HepG2 (cell line): ENCODE results near the gene YPEL4. TPM values are rescaled to one million over a fixed set of nuclear protein-coding genes. Genes with fewer than 3 reads are reported as not detected.

ENCODE experiments used
- ATAC-seq: fragments of 200-7000 bp; cut with Tn5 transposase; 3 replicates; pipeline ENCODE4 v1.9.1; 2020; ENCODE audit warnings: mild to moderate bottlenecking, moderate library complexity
- BruUV-seq: library from RNA; stranded (reverse); fragments of 400-500 nt; replicated peaks from 2 replicates; lab custom pipeline; 2021; lab: Mats Ljungman, UMichigan
- CTCF ChIA-PET: fragments of 300-600 bp; formaldehyde crosslinking; extraction: SDS; loops from one replicate; lab custom pipeline; 2021; ENCODE audit warnings: low total read pairs, inconsistent platforms, low intra/inter-chr PET ratio; lab: Yijun Ruan, JAX
- POLR2A ChIA-PET: fragments of 350-600 bp; sonication (Branson Sonifier 250); formaldehyde crosslinking; loops from one replicate; lab custom pipeline; 2020; ENCODE audit warnings: antibody characterized with exemption, inconsistent platforms; lab: Yijun Ruan, JAX
- DNase-seq: peaks from one replicate; pipeline ENCODE4 v3.0.0-alpha.2; 2015; ENCODE audit warnings: low spot score
- FAIRE-seq: peaks from 3 replicates; lab custom pipeline; 2011; peaks lifted over from hg19 to GRCh38; lab: Jason Lieb, UNC
- H2AFZ ChIP-seq: one replicate; pipeline ENCODE4 v1.6.1; 2011; ENCODE audit warnings: low read length, inconsistent platforms
- H3K27ac ChIP-seq: fragments of 300-600 bp; 3 replicates; pipeline ENCODE4 v1.8.0; 2011; ENCODE audit warnings: mixed run types, mild to moderate bottlenecking, mixed read lengths, low read length, inconsistent platforms; ENCODE audit not compliant: insufficient read depth; ENCODE audit errors: extremely low read length
- H3K27me3 ChIP-seq, 2 experiments: fragments of 200-600 bp in 1 of 2; 2 replicates in 1 of 2; 3 replicates in 1 of 2; pipeline versions ENCODE4 v1.6.0 to v1.8.0; 2011; ENCODE audit warnings: low read length in 2 of 2, mild to moderate bottlenecking in 2 of 2, moderate library complexity in 2 of 2, inconsistent platforms in 1 of 2; ENCODE audit not compliant: insufficient read depth in 2 of 2, control insufficient read depth in 1 of 2
- H3K36me3 ChIP-seq, 2 experiments: fragments of 200-600 bp in 1 of 2; replicated peaks in 1 of 2; 2 replicates in 1 of 2; 3 replicates in 1 of 2; pipeline versions ENCODE4 v1.5.1 to v1.8.0; 2011; ENCODE audit warnings: low read length in 2 of 2, inconsistent platforms in 1 of 2; ENCODE audit not compliant: insufficient read depth in 2 of 2, control insufficient read depth in 1 of 2
- H3K4me1 ChIP-seq: 2 replicates; pipeline ENCODE4 v1.5.1; 2012; ENCODE audit warnings: low read length, inconsistent platforms; ENCODE audit not compliant: insufficient read depth
- H3K4me2 ChIP-seq: 2 replicates; pipeline ENCODE4 v1.6.0; 2011; ENCODE audit warnings: low read depth, low read length, inconsistent platforms
- H3K4me3 ChIP-seq, 3 experiments: fragments of 200-600 bp in 1 of 3; sonication (generic), shearing (Covaris generic) in 1 of 3; replicated peaks in 1 of 3; 2 replicates each; pipeline ENCODE4 v1.5.1; 2011 to 2016; ENCODE audit warnings: low read length in 3 of 3, inconsistent platforms in 2 of 3, low read depth in 2 of 3, mild to moderate bottlenecking in 2 of 3, control low read depth in 1 of 3, mixed read lengths in 1 of 3; ENCODE audit not compliant: insufficient read depth in 1 of 3
- H3K79me2 ChIP-seq: one replicate; pipeline ENCODE4 v1.6.1; 2011; ENCODE audit warnings: low read length, inconsistent platforms; ENCODE audit not compliant: insufficient read depth
- H3K9ac ChIP-seq: 2 replicates; pipeline ENCODE4 v1.6.0; 2011; ENCODE audit warnings: mild to moderate bottlenecking, low read depth, low read length, inconsistent platforms; ENCODE audit not compliant: insufficient read depth
- H3K9me3 ChIP-seq: 2 replicates; pipeline ENCODE4 v1.5.1; 2012; ENCODE audit warnings: mild to moderate bottlenecking, low read length
- H4K20me1 ChIP-seq: 2 replicates; pipeline ENCODE4 v1.6.0; 2011; ENCODE audit warnings: inconsistent platforms, mild to moderate bottlenecking, low read length, moderate library complexity; ENCODE audit not compliant: insufficient read depth
- AKNA ChIP-seq: sonication (generic); formaldehyde crosslinking; IDR thresholded peaks from 2 replicates; pipeline ENCODE4 v1.4.0; 2020; ENCODE audit warnings: missing genetic modification reagents, borderline replicate concordance
- THYN1 ChIP-seq: sonication (generic); formaldehyde crosslinking; IDR thresholded peaks from 2 replicates; pipeline ENCODE4 v1.8.1; 2023; ENCODE audit warnings: low read depth, mild to moderate bottlenecking, moderate library complexity, missing genetic modification reagents, borderline replicate concordance
- ZBTB20 ChIP-seq: sonication (generic); formaldehyde crosslinking; IDR thresholded peaks from 2 replicates; pipeline ENCODE4 v1.8.1; 2023; ENCODE audit warnings: missing genetic modification reagents, low read depth, mild to moderate bottlenecking, borderline replicate concordance
- ZFP90 ChIP-seq: sonication (generic); formaldehyde crosslinking; IDR thresholded peaks from 2 replicates; pipeline ENCODE4 v1.8.0; 2022; ENCODE audit warnings: missing genetic modification reagents, mild to moderate bottlenecking, inconsistent platforms, borderline replicate concordance
- ZMYM3 ChIP-seq: sonication (generic); formaldehyde crosslinking; IDR thresholded peaks from 2 replicates; pipeline ENCODE4 v1.5.1; 2020; ENCODE audit warnings: mild to moderate bottlenecking, missing genetic modification reagents
- ZNF232 ChIP-seq: sonication (generic); formaldehyde crosslinking; IDR thresholded peaks from 2 replicates; pipeline ENCODE4 v1.4.0; 2020; ENCODE audit warnings: missing genetic modification reagents, borderline replicate concordance
- ZNF274 ChIP-seq: sonication (generic); formaldehyde crosslinking; IDR thresholded peaks from 2 replicates; pipeline ENCODE4 v1.5.1; 2020; ENCODE audit warnings: mild to moderate bottlenecking, missing genetic modification reagents
- ZNF7 ChIP-seq: IDR thresholded peaks from 2 replicates; pipeline ENCODE4 v1.6.1; 2016; ENCODE audit warnings: missing biosample characterization, missing genetic modification reagents
- ZNF770 ChIP-seq: sonication (generic); formaldehyde crosslinking; IDR thresholded peaks from 2 replicates; pipeline ENCODE4 v1.5.0; 2020; ENCODE audit warnings: mild to moderate bottlenecking, missing genetic modification reagents
- ZNF780A ChIP-seq: sonication (generic); formaldehyde crosslinking; IDR thresholded peaks from 2 replicates; pipeline ENCODE4 v1.8.0; 2022; ENCODE audit warnings: mild to moderate bottlenecking, missing genetic modification reagents, moderate library complexity
- ZSCAN30 ChIP-seq: sonication (generic); formaldehyde crosslinking; IDR thresholded peaks from 2 replicates; pipeline ENCODE4 v1.5.0; 2020; ENCODE audit warnings: mild to moderate bottlenecking, missing genetic modification reagents
- WGBS: methylation state at CpG from one replicate; pipeline ENCODE4 v1.1.6; 2017; ENCODE audit warnings: low lambda C conversion rate; 5-methylcytosine and 5-hydroxymethylcytosine counted together
- in situ Hi-C: cut with HindIII; loops from 2 replicates; pipeline ENCODE4 v1.10.0; 2017; ENCODE audit warnings: low pct_unique_long_range_greater_than_20kb; ENCODE audit not compliant: extremely low pct_ligation_motif_present
- intact Hi-C: fragments of 100-400 bp; cut with micrococcal nuclease; formaldehyde crosslinking; loops from one replicate; pipeline ENCODE4 v1.10.0; 2022; ENCODE audit not compliant: unreplicated experiment
- polyA plus RNA-seq, 8 experiments: library from polyadenylated mRNA; depleted of rRNA in 3 of 8; stranded (reverse) in 7 of 8; unstranded in 1 of 8; fragments of >200 nt; fragmentation: Illumina TruSeq in 4 of 8; extraction: Trizol in 4 of 8; gene quantifications; 2 replicates each; pipeline versions ENCODE4 v1.2.1 to v1.2.3, GENCODE V29; 2011 to 2016; ENCODE audit warnings: low read depth in 4 of 8, missing spikeins in 1 of 8, mixed read lengths in 1 of 8; ENCODE audit not compliant: insufficient read depth in 1 of 8
- total RNA-seq, 5 experiments: library from RNA; depleted of rRNA; stranded (reverse); fragments of >200 nt; fragmentation: Illumina TruSeq; extraction: Trizol; gene quantifications; 2 replicates each; pipeline ENCODE4 v1.2.3, GENCODE V29; 2016; ENCODE audit warnings: low read depth in 1 of 5

The YPEL4 gene
- total and polyA plus RNA-seq, 2 of the 13 experiments (the other 11 are each of a cell fraction or from before 2014, with no cell fraction given) = 0.04 TPM; not detected in 1

GRCh38 chr11:57651408-57651807 lies 1.7 kb upstream of the YPEL4 start:
- ATAC-seq (no peak), FAIRE-seq (no peak), DNase-seq (no peak)
- ChIA-PET POLR2A (no interaction called here), CTCF (no interaction called here)
- no TSS peak for BruUV-seq
- intact Hi-C loops = no loop called here
- Histone ChIP-seq H3K79me2 (no peaks in the 10 kb centered on the region), H2AFZ (no peak overlapping the region), H3K4me2 (no peak overlapping the region), H4K20me1 (no peaks in the 10 kb centered on the region), H3K36me3 (no peaks in the 10 kb centered on the region), H3K9me3 (no peaks in the 10 kb centered on the region), H3K4me1 (peaks cover 8% of the 10 kb centered on the region), H3K27me3 (peaks cover 5 to 36% of the 10 kb centered on the region in 2 experiments), H3K9ac (no peak overlapping the region), H3K27ac (no peak overlapping the region), H3K4me3 (no peak overlapping the region)
- WGBS = 54% methylated on average over 7 of the region's 7 CpGs
- 0 out of 2 replicates have a peak, but pooled peaks have one; percentile 29 for TF ChIP-seq ZNF7 (CRISPR knock-in tag)
- no peak for TF ChIP-seq ZNF780A (CRISPR knock-in tag)
- in situ Hi-C loops = loop anchor here (25.0 kb wide), 2 partner anchors 636 to 861 kb away; partner anchors contain the start of gene OR5B21

- ATAC-seq = no peak
- Histone ChIP-seq H3K36me3 (no peaks in the 10 kb centered on the region), H3K27me3 (peaks cover 9 to 43% of the 10 kb centered on the region in 2 experiments), H3K4me1 (peaks cover 9% of the 10 kb centered on the region), H4K20me1 (no peaks in the 10 kb centered on the region), H3K27ac (no peak overlapping the region), H3K4me2 (no peak overlapping the region), H2AFZ (no peak overlapping the region), H3K9me3 (no peaks in the 10 kb centered on the region), H3K9ac (no peak overlapping the region), H3K4me3 (no peak overlapping the region), H3K79me2 (no peaks in the 10 kb centered on the region)
- ChIA-PET CTCF (no interaction called here), POLR2A (no interaction called here)
- WGBS = 53% methylated on average over 5 of the region's 5 CpGs
- DNase-seq = no peak
- in situ Hi-C loops (loop anchor here (25.0 kb wide), 2 partner anchors 637 to 862 kb away; partner anchors contain the start of gene OR5B21), intact Hi-C loops (no loop called here)
- no peak for FAIRE-seq
- no peak for TF ChIP-seq ZMYM3 (CRISPR knock-in tag)
- TF ChIP-seq ZBTB20 = no peak
- no peak for TF ChIP-seq ZNF274
- no peak for TF ChIP-seq AKNA (CRISPR knock-in tag)
- TF ChIP-seq ZFP90 (CRISPR knock-in tag) = no peak
- TF ChIP-seq THYN1 (CRISPR knock-in tag) = no peak
- TF ChIP-seq ZNF232 (CRISPR knock-in tag) = no peak
- TF ChIP-seq ZNF770 (CRISPR knock-in tag) = no peak
- TF ChIP-seq ZSCAN30 = no peak
- no TSS peak for BruUV-seq
Measured at GRCh38 chr11:57650739-57651090, 1.0 kb upstream of the YPEL4 start.
